ENCODE data around the gene NXPH2.

- TF ChIP-seq REST (IDR thresholded peaks at IDR 0.05; ENCODE audit: insufficient read depth in 1 of 2, low read depth in 2 of 2, low read length in 2 of 2) (no peak), POLR2AphosphoS5 (IDR thresholded peaks at IDR 0.05; ENCODE audit: low read depth, low read length) (no peak)
Observed at GRCh38 chr2:138691667-138692066, 88.5 kb downstream of the NXPH2 start.

All from PFSK-1 (cell line).